ENCODE measurements around the gene ERI3. TPM values are rescaled to one million over a fixed set of nuclear protein-coding genes. Genes with fewer than 3 reads are reported as not detected.

Gene ERI3
- total RNA-seq, 1 donor from 2014 or later: 37.9 TPM

DNA sequence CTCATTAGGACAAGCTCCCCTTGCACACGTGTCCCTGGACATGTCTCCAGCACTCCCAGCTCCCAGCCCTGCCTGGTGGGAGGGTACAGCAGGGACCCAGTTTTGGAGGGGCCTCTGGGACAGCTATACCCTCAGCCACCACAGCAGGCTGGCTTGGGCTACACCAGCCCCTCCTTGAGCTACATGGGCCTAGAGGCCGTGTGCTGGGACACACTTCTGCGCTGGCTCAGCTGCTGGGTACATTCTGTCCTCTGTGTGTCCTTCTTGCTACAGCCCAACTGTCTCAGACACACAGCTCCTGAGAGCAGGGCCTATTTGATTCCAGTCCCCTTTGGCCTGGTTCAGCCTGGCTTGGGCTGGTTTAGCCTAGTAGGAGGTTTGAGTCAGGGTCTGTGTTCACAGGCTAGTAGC, 115.1 kb downstream of the ERI3 start:
- intact Hi-C loops (cut with micrococcal nuclease): no loop called here
- H3K4me1 Mint-ChIP-seq: peaks cover 9% of the 10 kb centered on the region
- no peak overlapping the region for H3K27ac Mint-ChIP-seq
- ChIA-PET POLR2A (no interaction called here), CTCF (no interaction called here)
- no peak overlapping the region for H3K4me3 Mint-ChIP-seq
- TF ChIP-seq, protein P1, sequence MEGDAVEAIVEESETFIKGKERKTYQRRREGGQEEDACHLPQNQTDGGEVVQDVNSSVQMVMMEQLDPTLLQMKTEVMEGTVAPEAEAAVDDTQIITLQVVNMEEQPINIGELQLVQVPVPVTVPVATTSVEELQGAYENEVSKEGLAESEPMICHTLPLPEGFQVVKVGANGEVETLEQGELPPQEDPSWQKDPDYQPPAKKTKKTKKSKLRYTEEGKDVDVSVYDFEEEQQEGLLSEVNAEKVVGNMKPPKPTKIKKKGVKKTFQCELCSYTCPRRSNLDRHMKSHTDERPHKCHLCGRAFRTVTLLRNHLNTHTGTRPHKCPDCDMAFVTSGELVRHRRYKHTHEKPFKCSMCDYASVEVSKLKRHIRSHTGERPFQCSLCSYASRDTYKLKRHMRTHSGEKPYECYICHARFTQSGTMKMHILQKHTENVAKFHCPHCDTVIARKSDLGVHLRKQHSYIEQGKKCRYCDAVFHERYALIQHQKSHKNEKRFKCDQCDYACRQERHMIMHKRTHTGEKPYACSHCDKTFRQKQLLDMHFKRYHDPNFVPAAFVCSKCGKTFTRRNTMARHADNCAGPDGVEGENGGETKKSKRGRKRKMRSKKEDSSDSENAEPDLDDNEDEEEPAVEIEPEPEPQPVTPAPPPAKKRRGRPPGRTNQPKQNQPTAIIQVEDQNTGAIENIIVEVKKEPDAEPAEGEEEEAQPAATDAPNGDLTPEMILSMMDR (IDR thresholded peaks at IDR 0.05): no peak
- peaks cover 28% of the 10 kb centered on the region for H3K36me3 Mint-ChIP-seq (ENCODE audit: low read depth)
- no peak for DNase-seq
- no peaks in the 10 kb centered on the region for H3K9me3 Mint-ChIP-seq
- ATAC-seq (ENCODE audit: low read depth): no peak
- H3K27me3 Mint-ChIP-seq: no peaks in the 10 kb centered on the region

DNA sequence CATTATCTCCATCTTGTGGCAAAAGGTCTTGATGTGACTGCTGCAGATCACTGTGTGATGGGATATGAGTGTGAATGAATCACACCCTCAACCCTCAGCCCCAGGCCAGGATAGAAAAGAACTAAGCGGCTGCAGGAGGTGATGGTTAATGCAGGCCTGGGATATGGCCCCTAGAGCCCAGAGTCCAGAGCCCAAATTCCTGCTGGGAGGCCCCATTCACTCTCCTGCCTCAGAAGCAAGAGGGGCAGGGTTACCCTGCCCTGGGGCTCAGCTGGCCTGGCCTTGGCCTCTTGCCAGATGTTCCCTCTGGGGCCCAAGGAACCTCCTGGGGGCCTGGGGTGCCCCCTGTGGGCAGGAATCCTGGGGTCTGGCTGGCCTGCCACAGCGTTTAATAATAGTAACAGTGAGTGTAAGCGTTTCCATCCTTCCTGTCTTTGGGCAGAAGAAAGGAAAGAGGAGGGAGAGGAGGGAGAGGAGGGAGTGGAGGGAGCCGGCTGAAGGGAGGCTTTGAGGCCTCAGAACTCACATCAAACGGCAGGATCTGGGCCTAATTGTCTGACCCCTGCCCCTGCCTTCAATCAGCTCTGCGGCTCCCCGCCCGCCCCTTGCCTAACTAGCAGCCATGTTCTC, 115.6 kb downstream of the ERI3 start:
- Mint-ChIP-seq H3K36me3 (ENCODE audit: low read depth) (peaks cover 25% of the 10 kb centered on the region), H3K4me1 (peaks cover 9% of the 10 kb centered on the region), H3K9me3 (no peaks in the 10 kb centered on the region), H3K4me3 (no peak overlapping the region), H3K27ac (no peak overlapping the region), H3K27me3 (no peaks in the 10 kb centered on the region)
- ATAC-seq (ENCODE audit: low read depth) (no peak), DNase-seq (no peak)
- ChIA-PET CTCF (interaction anchor here (0.7 to 1.7 kb wide), 2 partner anchors 22 to 332 kb away, joined by 3 to 6 read pairs; no protein-coding TSS in a partner anchor), POLR2A (no interaction called here)
- TF ChIP-seq, protein P1 (IDR thresholded peaks at IDR 0.05): no peak
- intact Hi-C loops (cut with micrococcal nuclease): no loop called here

DNA sequence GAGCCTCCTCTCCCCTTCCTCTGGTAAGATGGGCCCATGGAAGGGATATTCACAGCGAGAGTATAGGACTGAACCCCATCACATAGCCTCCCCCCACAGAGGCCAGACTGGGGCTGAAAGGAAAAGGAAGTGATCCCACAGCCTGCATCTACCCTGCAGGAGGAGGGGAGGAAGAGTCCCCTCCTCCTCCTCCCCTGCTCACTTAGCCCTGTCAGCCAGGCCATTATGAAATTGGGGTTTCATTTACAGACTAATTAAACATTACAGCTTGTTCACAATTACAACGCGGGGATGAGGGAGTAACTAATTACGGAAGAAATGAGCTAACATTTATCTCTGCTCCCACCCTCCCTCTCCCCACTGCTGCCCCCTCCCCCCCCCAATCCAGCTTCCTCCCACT, 116.4 kb downstream of the ERI3 start:
- H3K27ac Mint-ChIP-seq: no peak overlapping the region
- intact Hi-C loops (cut with micrococcal nuclease): loop anchor here (1.0 kb wide), 1 partner anchor 21 kb away; no protein-coding TSS in a partner anchor
- H3K4me3 Mint-ChIP-seq: no peak overlapping the region
- H3K27me3 Mint-ChIP-seq: no peaks in the 10 kb centered on the region
- H3K36me3 Mint-ChIP-seq (ENCODE audit: low read depth): peaks cover 24% of the 10 kb centered on the region
- DNase-seq: no peak
- POLR2A ChIA-PET: no interaction called here
- CTCF ChIA-PET: interaction anchor here (0.7 to 1.7 kb wide), 2 partner anchors 21 to 333 kb away, joined by 3 to 6 read pairs; no protein-coding TSS in a partner anchor
- H3K4me1 Mint-ChIP-seq: peaks cover 9% of the 10 kb centered on the region
- TF ChIP-seq, protein P1 (IDR thresholded peaks at IDR 0.05): no peak
- ATAC-seq (ENCODE audit: low read depth): no peak
- no peaks in the 10 kb centered on the region for H3K9me3 Mint-ChIP-seq

DNA sequence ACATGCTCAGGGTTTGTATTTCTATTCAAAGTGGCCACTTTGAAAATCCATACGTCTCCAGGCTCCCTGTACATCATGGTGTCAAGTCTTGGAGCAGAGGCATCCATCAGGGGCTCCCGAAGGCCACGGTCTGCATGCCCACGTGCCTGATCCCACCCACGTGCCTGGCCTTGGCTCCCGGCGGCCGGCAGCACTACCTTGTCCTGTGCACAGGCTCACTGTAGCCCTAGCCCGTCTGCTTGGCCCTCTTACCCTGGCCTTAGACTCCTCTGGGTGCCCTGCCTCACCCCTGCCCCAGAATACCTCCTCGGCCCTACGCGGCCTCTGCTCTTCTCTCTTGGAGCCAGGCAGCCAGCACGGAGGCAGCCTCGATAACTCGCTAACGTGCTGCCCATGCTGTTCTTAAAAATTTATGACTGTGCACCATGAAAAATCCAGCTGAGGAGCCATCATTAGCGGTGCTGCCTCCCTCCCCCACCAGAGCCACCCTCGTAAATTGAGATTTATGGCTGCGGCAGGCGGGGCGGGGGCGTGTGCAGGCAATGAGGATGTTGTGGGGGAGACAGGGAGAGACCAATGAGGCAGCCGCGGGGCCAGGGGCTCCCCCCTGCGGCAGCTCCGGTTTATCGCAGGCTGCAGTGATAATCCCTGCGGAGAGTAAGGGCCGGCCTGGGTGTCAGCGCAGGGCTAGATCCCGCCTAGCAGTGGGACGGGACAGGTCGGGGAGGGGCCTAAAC, 117.2 kb downstream of the ERI3 start:
- H3K36me3 Mint-ChIP-seq (ENCODE audit: low read depth): peaks cover 24% of the 10 kb centered on the region
- TF ChIP-seq, protein P1 (IDR thresholded peaks at IDR 0.05): no peak
- peaks cover 9% of the 10 kb centered on the region for H3K4me1 Mint-ChIP-seq
- CTCF ChIA-PET: interaction anchor here (1.7 kb wide), 1 partner anchor 20 kb away, joined by 6 read pairs; no protein-coding TSS in a partner anchor
- H3K27me3 Mint-ChIP-seq: no peaks in the 10 kb centered on the region
- peak; percentile 85 for ATAC-seq (ENCODE audit: low read depth)
- POLR2A ChIA-PET: no interaction called here
- no peak for DNase-seq
- no peaks in the 10 kb centered on the region for H3K9me3 Mint-ChIP-seq
- intact Hi-C loops (cut with micrococcal nuclease): loop anchor here (1.0 kb wide), 1 partner anchor 21 kb away; no protein-coding TSS in a partner anchor
- H3K27ac Mint-ChIP-seq: no peak overlapping the region
- no peak overlapping the region for H3K4me3 Mint-ChIP-seq
